ENCODE data around the gene CLSTN1. TPM values are rescaled to one million over a fixed set of nuclear protein-coding genes. Genes with fewer than 3 reads are reported as not detected.
A peak's percentile ranks its signal among the peaks of the same experiment; 100 is the strongest.

CLSTN1 gene
- total RNA-seq, 3 donors from 2014 or later: 34.4 to 38.5 (median 34.6) TPM

DNA sequence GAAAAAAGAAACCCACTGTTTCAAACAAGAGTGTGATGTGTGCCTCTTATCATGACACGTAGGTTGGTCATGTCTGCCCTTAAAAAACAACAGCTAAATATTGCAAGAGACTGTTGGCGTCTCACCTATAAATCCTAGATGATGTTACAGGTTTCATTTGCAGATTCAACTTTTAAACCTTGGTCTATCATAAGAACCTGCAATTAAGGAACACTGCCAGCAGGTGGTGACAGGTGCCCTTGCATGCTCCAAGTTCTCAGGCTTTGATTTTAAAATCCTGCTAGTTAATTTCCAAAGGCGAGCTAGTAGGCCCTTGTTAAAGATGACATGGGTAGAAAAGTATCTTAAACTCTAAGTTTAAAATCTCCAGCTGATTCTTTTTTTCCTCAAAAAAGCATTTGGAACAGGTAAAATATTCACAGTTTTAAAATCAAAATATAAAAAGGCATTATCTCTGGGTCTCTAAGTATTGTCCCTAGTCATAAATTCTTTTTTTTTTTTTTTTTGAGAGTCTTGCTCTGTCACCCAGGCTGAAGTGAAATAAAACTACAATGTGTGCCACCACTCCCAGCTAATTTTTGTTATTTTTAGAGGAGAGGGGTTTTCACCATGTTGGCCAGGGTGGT lies 39.1 kb downstream of the CLSTN1 start:
- Mint-ChIP-seq H3K4me1 (ENCODE audit: low read depth) (peaks cover 38% of the 10 kb centered on the region), H3K36me3 (ENCODE audit: insufficient read depth) (no peaks in the 10 kb centered on the region), H3K9me3 (no peaks in the 10 kb centered on the region), H3K27me3 (ENCODE audit: low read depth) (no peaks in the 10 kb centered on the region), H3K4me3 (no peak overlapping the region)
- ATAC-seq (peak; percentile 32 to 52), DNase-seq (peak; percentile 59)

DNA sequence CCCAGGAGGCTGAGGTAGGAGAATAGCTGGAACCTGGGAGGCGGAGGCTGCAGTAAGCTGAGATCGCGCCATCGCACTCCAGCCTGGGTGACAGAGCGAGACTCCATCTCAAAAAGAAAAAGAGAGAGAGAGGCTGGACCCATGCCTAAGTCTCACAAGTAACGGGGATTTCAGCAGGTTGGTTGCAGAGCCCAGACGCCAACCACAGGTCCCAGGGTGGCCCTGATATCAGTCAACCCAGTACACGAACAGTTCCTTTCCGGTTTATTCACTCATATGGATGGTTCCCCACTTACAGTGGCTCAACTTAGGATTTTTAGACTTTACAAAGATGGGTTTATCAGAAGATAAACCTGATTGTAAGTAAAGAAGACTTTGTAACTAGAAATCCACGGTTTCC lies 40.9 kb downstream of the CLSTN1 start:
- Mint-ChIP-seq H3K27me3 (ENCODE audit: low read depth) (no peaks in the 10 kb centered on the region), H3K9me3 (no peaks in the 10 kb centered on the region), H3K36me3 (ENCODE audit: insufficient read depth) (no peaks in the 10 kb centered on the region), H3K4me1 (ENCODE audit: low read depth) (peaks cover 28% of the 10 kb centered on the region), H3K4me3 (no peak overlapping the region)
- ATAC-seq: no peak
- DNase-seq: no peak

DNA sequence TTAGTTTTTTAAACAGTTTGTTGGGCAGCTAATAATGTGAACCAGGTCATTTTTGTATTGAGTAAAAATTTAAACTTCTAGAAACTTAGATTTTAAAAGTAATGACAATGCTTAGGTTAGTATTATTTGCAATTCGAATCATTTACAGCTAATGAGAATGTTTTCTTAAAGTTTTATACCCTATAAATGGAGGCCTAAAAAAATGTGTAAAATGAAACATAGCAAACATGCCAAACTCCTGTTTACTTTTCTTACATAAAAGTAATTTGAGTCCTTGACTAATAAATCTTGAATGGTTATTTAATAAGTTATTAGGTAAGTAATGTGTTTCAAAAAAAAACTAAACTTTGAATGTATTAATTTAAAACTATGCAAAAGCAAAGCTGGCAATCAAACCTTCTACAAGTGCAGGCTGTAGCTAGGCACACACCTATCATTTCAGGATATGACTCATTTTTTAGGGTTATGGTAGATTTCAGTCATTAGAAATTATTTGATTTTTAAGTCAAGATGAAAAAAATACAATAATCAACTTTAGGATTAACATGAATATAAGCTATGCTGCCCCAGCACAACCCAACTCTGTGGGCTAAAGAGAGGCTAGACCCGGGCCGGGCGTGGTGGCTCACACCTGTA lies 41.5 kb downstream of the CLSTN1 start:
- no peak for DNase-seq
- Mint-ChIP-seq H3K36me3 (ENCODE audit: insufficient read depth) (peaks cover 2% of the 10 kb centered on the region), H3K9me3 (no peaks in the 10 kb centered on the region), H3K4me3 (no peak overlapping the region), H3K27me3 (ENCODE audit: low read depth) (no peaks in the 10 kb centered on the region), H3K4me1 (ENCODE audit: low read depth) (peaks cover 24% of the 10 kb centered on the region)
- no peak for ATAC-seq

DNA sequence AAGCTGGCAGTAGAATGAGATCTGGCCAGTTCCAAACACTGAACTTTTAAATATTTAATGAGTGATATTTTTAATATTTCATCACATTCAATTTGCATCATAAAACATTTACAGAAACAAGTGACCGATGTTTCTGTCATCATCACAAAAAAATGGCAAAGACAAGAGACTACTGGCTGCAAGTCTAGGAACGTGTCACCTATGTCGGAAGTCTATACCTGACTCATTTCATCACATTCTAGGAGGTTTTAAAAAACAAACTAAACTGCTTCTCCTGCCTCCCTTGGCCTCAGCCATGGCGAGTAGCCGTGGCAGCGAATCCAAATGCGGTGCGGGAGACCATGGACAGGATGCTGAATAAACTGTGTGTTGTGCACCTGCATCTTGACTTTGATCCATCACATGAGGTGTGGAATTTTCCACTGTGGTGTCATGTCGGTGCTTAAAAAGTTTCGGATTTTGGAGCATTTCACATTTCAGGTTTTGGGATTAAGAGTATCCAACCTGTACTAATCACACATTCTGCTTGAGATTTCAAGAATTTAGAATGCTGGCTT lies 43.1 kb downstream of the CLSTN1 start:
- ATAC-seq (no peak), DNase-seq (no peak)
- Mint-ChIP-seq H3K4me3 (no peak overlapping the region), H3K4me1 (ENCODE audit: low read depth) (peaks cover 16% of the 10 kb centered on the region), H3K9me3 (no peaks in the 10 kb centered on the region), H3K27me3 (ENCODE audit: low read depth) (no peaks in the 10 kb centered on the region), H3K36me3 (ENCODE audit: insufficient read depth) (peaks cover 2% of the 10 kb centered on the region)

DNA sequence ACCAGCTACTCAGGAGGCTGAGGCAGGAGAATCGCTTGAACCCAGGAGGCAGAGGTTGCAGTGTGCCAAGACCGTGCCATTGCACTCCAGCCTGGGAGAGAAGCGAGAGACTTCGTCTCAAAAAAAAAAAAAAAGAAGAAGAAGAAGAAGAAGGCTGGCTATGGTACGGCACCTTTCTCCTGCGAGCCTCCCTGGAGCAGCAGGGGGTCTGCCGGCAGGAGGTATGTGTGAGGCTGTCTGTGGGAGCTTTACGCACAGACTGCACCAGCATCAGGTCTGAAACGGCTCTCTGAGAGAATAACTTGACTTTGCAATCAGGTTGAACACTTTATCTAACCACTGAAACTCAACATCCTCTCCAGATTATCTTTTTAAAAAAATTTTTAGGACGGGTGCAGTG lies 44.9 kb downstream of the CLSTN1 start:
- peaks cover 2% of the 10 kb centered on the region for H3K36me3 Mint-ChIP-seq (ENCODE audit: insufficient read depth)
- H3K9me3 Mint-ChIP-seq: no peaks in the 10 kb centered on the region
- no peak overlapping the region for H3K4me3 Mint-ChIP-seq
- peaks cover 13% of the 10 kb centered on the region for H3K4me1 Mint-ChIP-seq (ENCODE audit: low read depth)
- H3K27me3 Mint-ChIP-seq (ENCODE audit: low read depth): no peaks in the 10 kb centered on the region
- no peak for ATAC-seq
- no peak for DNase-seq

DNA sequence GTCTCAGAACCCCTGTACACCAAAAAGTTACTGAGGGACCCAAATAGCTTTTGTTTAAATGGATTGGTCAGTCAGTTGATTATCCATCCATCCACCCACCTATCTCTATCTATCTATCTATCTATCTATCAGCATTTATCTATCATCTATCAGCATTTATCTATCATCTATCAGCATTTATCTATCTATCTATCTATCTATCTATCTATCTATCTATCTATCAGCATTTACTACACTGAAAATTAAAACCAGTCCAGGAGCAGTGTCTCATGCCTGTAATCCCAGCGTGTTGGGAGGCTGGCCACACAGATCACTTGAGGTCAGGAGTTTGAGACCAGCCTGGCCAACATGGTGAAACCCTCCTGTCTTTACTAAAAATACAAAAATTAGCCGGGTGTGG lies 47.1 kb downstream of the CLSTN1 start:
- ATAC-seq: no peak
- Mint-ChIP-seq H3K4me3 (no peak overlapping the region), H3K36me3 (ENCODE audit: insufficient read depth) (peaks cover 13% of the 10 kb centered on the region), H3K9me3 (no peaks in the 10 kb centered on the region), H3K4me1 (ENCODE audit: low read depth) (peaks cover 17% of the 10 kb centered on the region), H3K27me3 (ENCODE audit: low read depth) (no peaks in the 10 kb centered on the region)
- DNase-seq: no peak

DNA sequence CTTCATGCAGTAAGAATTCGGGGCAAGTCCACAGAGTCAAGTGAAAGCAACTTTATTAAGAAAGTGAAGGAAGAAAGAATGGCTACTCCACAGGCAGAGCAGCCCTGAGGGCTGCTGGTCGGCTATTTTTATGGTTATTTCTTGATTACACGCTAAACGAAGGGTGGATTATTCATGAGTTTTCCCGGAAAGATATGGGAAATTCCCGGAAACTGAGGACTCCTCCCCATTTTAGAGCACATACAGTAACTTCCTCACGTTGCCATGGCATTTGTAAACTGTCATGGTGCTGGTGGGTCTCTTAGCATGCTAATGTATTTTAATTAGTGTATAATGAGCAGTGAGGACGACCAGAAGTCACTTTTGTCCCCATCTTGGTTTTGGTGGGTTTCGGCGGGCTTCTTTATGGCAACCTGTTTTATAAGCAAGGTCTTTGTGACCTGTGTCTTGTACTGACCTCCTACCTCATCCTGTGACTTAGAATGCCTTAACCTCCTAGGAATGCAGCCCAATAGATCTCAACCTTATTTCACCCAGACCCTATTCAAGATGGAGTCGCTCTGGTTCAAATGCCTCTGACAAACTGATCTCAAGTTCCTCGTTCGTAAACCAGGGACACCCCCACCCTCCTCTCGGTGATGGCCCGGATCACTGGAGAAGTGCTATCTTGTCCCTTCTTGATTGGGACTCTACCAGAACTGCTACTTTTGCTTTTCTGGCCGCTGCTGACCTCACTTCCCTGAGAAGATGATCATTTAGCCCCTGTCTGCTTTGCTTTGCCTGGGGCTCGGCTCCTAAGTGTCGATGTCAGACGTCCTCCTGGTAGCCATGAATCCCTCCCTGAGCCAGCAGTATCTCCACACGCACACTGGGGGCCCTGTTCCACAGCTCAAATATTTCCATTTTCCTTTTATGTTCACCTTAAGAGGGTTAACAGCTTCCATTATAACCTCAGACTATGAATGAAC lies 48.8 kb downstream of the CLSTN1 start:
- H3K9me3 Mint-ChIP-seq: no peaks in the 10 kb centered on the region
- no peak overlapping the region for H3K4me3 Mint-ChIP-seq
- peaks cover 16% of the 10 kb centered on the region for H3K36me3 Mint-ChIP-seq (ENCODE audit: insufficient read depth)
- no peak for ATAC-seq
- no peaks in the 10 kb centered on the region for H3K27me3 Mint-ChIP-seq (ENCODE audit: low read depth)
- peaks cover 15% of the 10 kb centered on the region for H3K4me1 Mint-ChIP-seq (ENCODE audit: low read depth)
- DNase-seq: no peak

DNA sequence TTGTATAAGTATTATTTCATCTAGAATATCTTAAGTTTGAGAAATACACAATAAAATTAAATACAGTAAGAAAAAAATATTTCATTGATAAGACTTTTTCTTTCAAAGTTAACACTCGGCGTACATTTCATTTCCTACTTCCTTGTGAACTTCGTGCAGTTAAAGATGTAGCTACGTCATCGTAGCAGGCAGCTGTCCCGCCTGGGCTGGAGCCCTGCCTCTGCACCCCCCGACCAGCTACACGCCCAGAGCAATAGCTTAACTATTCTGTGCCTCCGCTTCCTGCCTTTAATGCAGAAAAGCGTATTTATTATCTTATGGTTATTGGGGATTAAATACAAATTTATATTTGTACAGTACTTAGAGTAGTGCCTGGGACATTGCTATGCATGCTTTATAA lies 53.5 kb downstream of the CLSTN1 start:
- no peak for DNase-seq
- H3K4me1 Mint-ChIP-seq (ENCODE audit: low read depth): peaks cover 20% of the 10 kb centered on the region
- no peak for ATAC-seq
- H3K27me3 Mint-ChIP-seq (ENCODE audit: low read depth): no peaks in the 10 kb centered on the region
- H3K4me3 Mint-ChIP-seq: no peak overlapping the region
- H3K9me3 Mint-ChIP-seq: no peaks in the 10 kb centered on the region
- H3K36me3 Mint-ChIP-seq (ENCODE audit: insufficient read depth): peaks cover 14% of the 10 kb centered on the region

DNA sequence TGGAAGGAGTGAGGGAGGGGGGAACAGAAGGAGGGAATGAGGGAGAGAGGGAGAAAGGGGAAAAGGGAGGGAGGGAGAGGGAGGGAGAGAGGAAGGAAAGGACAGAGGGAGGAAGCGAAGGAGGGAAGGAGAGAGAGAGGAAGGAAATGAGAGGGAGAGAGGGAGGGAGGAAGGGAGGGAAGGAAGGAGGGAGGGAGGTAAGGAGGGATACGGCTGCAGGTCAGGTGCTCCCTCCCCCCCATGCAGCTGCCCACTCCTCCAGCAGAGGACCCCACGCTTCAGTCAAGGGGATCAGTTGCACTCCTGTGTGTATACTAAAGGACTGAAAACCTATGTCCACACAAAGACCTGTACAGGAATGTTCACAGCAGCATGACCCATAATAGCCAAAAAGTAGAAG lies 54.8 kb downstream of the CLSTN1 start:
- DNase-seq (no peak), ATAC-seq (no peak)
- no peaks in the 10 kb centered on the region for H3K27me3 Mint-ChIP-seq (ENCODE audit: low read depth)
- H3K4me3 Mint-ChIP-seq: no peak overlapping the region
- peaks cover 17% of the 10 kb centered on the region for H3K36me3 Mint-ChIP-seq (ENCODE audit: insufficient read depth)
- no peaks in the 10 kb centered on the region for H3K9me3 Mint-ChIP-seq
- peaks cover 19% of the 10 kb centered on the region for H3K4me1 Mint-ChIP-seq (ENCODE audit: low read depth)

DNA sequence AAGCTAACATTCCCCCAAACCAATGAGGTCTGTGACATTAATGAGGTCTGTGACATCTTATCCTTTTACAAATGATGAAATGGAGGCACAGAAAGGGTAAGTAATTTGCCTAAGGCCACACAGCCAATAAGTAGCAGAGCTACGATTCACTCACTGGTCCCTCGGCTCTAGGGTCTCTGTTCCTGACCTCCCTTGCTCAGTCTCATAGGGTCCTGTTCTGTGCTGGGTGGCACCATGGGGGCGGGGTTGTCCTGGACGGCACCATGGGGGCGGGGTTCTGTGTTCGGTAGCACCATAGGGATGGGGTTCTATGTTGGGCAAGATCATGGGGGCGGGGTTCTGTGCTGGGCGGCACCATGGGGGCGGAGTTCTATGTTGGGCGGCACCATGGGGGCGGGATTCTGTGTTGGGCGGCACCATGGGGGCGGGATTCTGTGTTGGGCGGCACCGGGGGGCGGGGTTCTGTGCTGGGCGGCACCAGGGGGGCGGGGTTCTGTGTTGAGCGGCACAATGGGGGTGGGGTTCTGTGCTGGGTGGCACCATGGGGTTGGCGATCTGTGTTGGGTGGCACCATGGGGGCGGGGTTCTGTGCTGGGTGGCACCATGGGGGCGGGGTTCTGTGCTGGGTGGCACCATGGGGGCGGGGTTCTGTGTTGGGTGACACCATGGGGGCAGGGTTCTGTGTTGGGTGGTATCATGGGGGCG lies 55.6 kb downstream of the CLSTN1 start:
- Mint-ChIP-seq H3K36me3 (ENCODE audit: insufficient read depth) (peaks cover 19% of the 10 kb centered on the region), H3K9me3 (no peaks in the 10 kb centered on the region), H3K4me3 (no peak overlapping the region), H3K4me1 (ENCODE audit: low read depth) (peaks cover 20% of the 10 kb centered on the region), H3K27me3 (ENCODE audit: low read depth) (no peaks in the 10 kb centered on the region)
- ATAC-seq: peak in 1 of 2 donors; percentile 30
- no peak for DNase-seq

DNA sequence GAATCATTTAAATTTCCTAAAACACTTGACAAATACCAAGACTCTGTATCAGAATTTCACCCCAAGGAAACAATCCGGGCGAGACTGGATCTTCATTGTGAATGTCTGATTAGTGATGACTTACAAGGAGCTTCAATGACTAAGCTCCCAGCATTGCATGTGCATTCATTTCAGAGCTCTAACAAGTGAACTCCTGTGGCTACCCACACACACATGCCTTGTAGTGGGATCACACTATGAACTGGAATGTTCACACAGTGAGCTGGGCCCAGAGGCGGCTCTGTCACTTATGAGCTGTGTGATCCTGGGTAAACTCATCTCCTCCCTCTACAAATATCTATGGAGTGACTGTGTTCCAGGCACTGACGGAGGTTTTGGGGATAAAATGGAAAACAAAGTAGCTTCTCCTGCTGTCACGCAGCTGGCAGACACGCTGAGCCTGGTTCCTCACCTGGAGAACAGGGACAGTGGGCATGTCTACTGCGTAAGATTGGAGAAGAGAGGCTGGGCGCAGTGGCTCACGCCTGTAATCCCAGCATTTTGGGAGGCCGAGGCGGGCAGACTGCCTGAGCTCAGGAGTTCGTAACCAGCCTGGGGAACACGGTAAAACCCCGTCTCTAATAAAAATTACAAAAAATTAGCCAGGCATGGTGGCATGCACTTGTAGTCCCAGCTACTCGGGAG lies 56.9 kb downstream of the CLSTN1 start:
- H3K36me3 Mint-ChIP-seq (ENCODE audit: insufficient read depth): peaks cover 14% of the 10 kb centered on the region
- H3K4me1 Mint-ChIP-seq (ENCODE audit: low read depth): peaks cover 18% of the 10 kb centered on the region
- H3K4me3 Mint-ChIP-seq: no peak overlapping the region
- ATAC-seq (no peak), DNase-seq (no peak)
- no peaks in the 10 kb centered on the region for H3K27me3 Mint-ChIP-seq (ENCODE audit: low read depth)
- no peaks in the 10 kb centered on the region for H3K9me3 Mint-ChIP-seq

DNA sequence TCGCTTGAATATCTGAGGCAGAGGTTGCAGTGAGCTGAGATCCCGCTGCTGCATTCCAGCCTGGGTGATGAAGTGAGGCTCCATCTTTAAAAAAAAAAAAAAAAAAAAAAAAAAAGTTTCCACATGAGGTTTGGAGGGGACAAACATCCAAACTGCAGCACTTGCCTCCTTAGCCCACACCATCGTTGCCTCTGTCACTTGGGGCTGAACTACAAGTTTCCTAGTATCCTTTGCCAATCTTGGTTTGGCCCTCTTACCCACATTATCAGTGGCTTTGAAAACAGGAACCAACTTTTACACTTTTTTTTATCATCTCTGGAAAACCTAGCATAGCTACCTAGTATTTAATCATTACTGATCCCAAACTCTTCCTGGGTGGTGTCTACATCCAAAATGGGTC lies 59.2 kb downstream of the CLSTN1 start:
- ATAC-seq (no peak), DNase-seq (no peak)
- Mint-ChIP-seq H3K27me3 (ENCODE audit: low read depth) (no peaks in the 10 kb centered on the region), H3K4me3 (no peak overlapping the region), H3K36me3 (ENCODE audit: insufficient read depth) (peaks cover 16% of the 10 kb centered on the region), H3K9me3 (no peaks in the 10 kb centered on the region), H3K4me1 (ENCODE audit: low read depth) (peaks cover 21% of the 10 kb centered on the region)

DNA sequence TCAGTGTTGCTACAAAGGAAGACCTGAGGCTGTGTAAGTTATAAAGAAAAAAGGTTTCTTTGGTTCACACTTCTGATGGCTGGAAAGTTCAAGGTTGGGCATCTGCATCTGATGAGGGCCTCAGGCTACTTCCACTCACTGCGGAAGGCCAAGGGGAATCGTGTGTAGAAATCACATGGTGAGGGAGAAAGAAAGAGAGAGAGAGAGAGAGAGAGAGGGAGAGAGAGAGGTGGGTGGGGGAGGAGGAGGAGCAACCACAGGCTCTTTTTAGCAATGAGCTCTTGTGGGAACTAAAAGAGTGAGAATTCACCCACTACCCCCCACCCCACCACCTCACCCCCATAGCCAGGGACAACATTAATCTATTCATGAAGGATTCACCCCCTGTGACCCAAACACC lies 59.9 kb downstream of the CLSTN1 start:
- no peak for ATAC-seq
- DNase-seq: no peak
- Mint-ChIP-seq H3K4me3 (no peak overlapping the region), H3K4me1 (ENCODE audit: low read depth) (peaks cover 16% of the 10 kb centered on the region), H3K27me3 (ENCODE audit: low read depth) (no peaks in the 10 kb centered on the region), H3K36me3 (ENCODE audit: insufficient read depth) (peaks cover 16% of the 10 kb centered on the region), H3K9me3 (no peaks in the 10 kb centered on the region)

Data from activated T-cell treated with anti-CD3 and anti-CD28 coated beads, Interleukin-2, amount 50 U/mL, for 4 hours (primary cell).